ENCODE results near the gene SPATS2. TPM values are rescaled to one million over a fixed set of nuclear protein-coding genes. Genes with fewer than 3 reads are reported as not detected.

SPATS2 gene
- total RNA-seq, 1 donor from 2014 or later, result 5.9 TPM

GRCh38 chr12:49455501-49455900 lies 88.2 kb downstream of the SPATS2 start:
- no peak for DNase-seq (ENCODE audit: low spot score)
- ATAC-seq, result no peak

GRCh38 chr12:49456131-49456679 lies 88.9 kb downstream of the SPATS2 start:
- no peak for DNase-seq (ENCODE audit: low spot score)
- ATAC-seq, result no peak

- no peak for DNase-seq (ENCODE audit: low spot score)
These were observed 91.6 kb downstream of the SPATS2 start for GRCh38 chr12:49458816-49459215.

GRCh38 chr12:49461221-49461620 lies 94.0 kb downstream of the SPATS2 start:
- DNase-seq (ENCODE audit: low spot score), result no peak
- ATAC-seq, result no peak

More at GRCh38 chr12:49458816-49459215, 91.6 kb downstream of the SPATS2 start:
- ATAC-seq, result no peak

- peak; percentile 67 for DNase-seq (ENCODE audit: low spot score)
- peak; percentile 96 for ATAC-seq
These were observed 95.0 kb downstream of the SPATS2 start for GRCh38 chr12:49462083-49462744.

GRCh38 chr12:49465132-49465531 lies 97.9 kb downstream of the SPATS2 start:
- DNase-seq (ENCODE audit: low spot score), result no peak
- ATAC-seq, result no peak

- ATAC-seq, result no peak
- no peak for DNase-seq (ENCODE audit: low spot score)
These were observed 103.7 kb downstream of the SPATS2 start for GRCh38 chr12:49470986-49471385.

GRCh38 chr12:49471557-49471956 lies 104.3 kb downstream of the SPATS2 start:
- ATAC-seq (no peak), DNase-seq (ENCODE audit: low spot score) (no peak)

- ATAC-seq (no peak), DNase-seq (ENCODE audit: low spot score) (no peak)
These were observed 108.8 kb downstream of the SPATS2 start for GRCh38 chr12:49476091-49476490.

- no peak for DNase-seq (ENCODE audit: low spot score)
- ATAC-seq, result no peak
These were observed 111.8 kb downstream of the SPATS2 start for GRCh38 chr12:49478949-49479664.

- no peak for ATAC-seq
- DNase-seq (ENCODE audit: low spot score), result no peak
These were observed 115.1 kb downstream of the SPATS2 start for GRCh38 chr12:49482095-49483051.

- no peak for ATAC-seq
- DNase-seq (ENCODE audit: low spot score), result no peak
These were observed 116.4 kb downstream of the SPATS2 start for GRCh38 chr12:49483619-49484018.

GRCh38 chr12:49487605-49488004 lies 120.3 kb downstream of the SPATS2 start:
- DNase-seq (ENCODE audit: low spot score) (no peak), ATAC-seq (no peak)

GRCh38 chr12:49489154-49489553 lies 121.9 kb downstream of the SPATS2 start:
- ATAC-seq (no peak), DNase-seq (ENCODE audit: low spot score) (no peak)

- ATAC-seq, result no peak
These were observed 122.5 kb downstream of the SPATS2 start for GRCh38 chr12:49489720-49490119.

GRCh38 chr12:49491823-49492222 lies 124.6 kb downstream of the SPATS2 start:
- DNase-seq (ENCODE audit: low spot score) (no peak), ATAC-seq (no peak)

More at GRCh38 chr12:49489720-49490119, 122.5 kb downstream of the SPATS2 start:
- no peak for DNase-seq (ENCODE audit: low spot score)

- DNase-seq (ENCODE audit: low spot score), result no peak
- ATAC-seq, result no peak
These were observed 126.6 kb downstream of the SPATS2 start for GRCh38 chr12:49493900-49494299.

- DNase-seq (ENCODE audit: low spot score), result no peak
- no peak for ATAC-seq
These were observed 129.4 kb downstream of the SPATS2 start for GRCh38 chr12:49496417-49497360.

- ATAC-seq (no peak), DNase-seq (ENCODE audit: low spot score) (no peak)
These were observed 134.6 kb downstream of the SPATS2 start for GRCh38 chr12:49501895-49502294.

GRCh38 chr12:49502590-49502989 lies 135.3 kb downstream of the SPATS2 start:
- ATAC-seq (no peak), DNase-seq (ENCODE audit: low spot score) (no peak)
